GM18868 (cell line): ENCODE measurements around the gene TDRD7.

Experiments
- ATAC-seq: cut with Tn5 transposase; IDR thresholded peaks from one replicate; pipeline ENCODE4 v1.9.1; 2021; ENCODE audit warnings: mild to moderate bottlenecking, moderate library complexity; ENCODE audit not compliant: unreplicated experiment

TDRD7 gene

DNA sequence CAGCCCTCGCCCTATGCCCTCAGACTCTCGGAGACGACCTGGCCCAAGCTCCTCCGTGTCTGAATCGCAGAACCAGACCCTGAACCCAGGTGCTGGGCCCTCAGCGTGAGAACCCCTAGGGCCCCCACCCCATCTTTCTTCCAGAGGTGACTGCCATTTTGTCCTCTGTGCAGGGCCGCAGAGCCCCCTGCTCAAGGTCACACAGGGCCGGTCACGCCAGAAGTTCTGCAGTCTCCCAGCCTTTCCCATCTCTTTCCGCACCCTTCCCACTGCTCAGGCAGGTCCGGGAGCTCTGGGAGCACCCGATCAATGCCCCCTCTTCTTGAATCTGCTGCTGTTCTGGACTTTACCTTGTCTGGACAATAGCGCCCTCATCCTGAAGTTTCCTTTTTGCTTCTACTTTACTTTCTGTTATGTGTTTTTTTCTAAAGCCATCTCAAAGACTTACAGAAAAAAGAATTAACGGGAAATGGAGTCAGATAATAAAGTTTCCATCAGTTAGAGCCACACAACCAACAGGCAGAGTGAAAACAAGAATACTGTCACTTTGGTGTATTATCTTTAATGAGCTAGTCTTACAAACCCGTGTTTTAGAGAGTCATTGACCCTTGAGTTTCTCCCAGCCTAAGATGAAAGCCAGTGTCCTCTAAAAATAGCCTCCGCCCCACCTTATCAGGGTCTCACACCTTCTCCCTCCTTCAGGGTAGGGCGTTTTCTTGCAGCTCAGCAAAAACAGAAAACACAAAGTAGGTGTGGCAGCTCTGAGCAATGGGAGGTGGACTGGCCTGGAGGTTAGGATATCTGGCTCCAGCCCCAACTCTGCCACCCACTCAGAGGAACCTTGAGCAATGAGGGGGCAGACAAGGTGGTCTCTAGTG is 91.3 kb downstream of the TDRD7 start:
- no peak for ATAC-seq

DNA sequence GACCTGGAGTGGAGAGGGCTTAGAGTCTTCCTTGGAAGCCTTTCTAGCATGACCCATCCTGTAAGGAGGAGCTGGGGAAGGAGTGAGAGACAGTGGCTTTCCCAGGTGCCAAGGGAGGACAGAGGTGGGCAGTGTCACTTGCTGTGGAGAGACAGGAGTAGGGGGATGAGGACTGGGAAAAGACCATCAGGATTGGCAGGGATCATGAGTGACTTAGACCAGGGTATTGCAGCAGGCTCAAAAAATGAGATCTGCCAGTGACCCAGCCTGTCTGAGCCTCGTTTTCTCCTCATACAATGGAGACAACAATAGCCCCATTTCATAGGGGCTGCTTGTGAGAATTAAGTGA is 91.9 kb downstream of the TDRD7 start:
- ATAC-seq: no peak

DNA sequence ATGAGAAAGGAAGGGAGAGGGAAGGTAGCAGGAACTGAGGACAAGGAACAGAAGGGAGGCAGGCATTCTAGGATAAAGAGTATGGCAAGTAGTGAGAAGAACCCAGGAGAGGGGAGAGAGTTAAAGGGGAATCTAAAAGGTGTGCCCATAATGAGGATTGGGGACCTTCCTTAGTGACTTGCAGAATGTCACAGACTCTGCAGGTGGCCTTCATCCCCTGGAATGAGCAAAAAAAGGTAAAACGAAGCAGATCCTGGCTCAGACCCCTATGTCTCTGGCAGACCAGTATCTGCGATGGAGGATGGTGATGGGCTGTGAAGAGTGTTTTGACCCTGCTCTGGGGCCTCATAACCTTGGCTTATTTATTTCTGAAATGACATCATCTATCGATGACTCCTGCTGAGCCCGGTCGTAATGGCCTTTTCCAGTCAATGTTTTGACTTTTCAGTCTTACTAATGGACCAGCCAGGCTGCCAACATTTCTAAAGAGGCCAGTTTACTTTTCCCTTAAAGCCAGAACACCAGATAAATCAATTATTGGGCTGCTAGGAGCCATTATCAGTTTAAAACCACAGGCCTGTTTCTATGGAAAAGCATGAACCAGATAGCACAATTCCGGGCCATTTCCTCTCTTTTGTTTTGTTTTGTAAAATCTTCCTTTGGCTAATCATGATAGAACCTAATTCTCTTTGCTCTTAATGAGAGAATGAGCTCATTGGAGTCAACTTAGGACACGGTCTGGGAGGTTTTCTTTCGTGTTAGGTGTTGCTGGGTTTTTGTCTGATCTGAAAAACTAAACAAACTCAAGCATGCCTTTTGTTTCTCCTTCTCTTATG is 92.7 kb downstream of the TDRD7 start:
- ATAC-seq: no peak

DNA sequence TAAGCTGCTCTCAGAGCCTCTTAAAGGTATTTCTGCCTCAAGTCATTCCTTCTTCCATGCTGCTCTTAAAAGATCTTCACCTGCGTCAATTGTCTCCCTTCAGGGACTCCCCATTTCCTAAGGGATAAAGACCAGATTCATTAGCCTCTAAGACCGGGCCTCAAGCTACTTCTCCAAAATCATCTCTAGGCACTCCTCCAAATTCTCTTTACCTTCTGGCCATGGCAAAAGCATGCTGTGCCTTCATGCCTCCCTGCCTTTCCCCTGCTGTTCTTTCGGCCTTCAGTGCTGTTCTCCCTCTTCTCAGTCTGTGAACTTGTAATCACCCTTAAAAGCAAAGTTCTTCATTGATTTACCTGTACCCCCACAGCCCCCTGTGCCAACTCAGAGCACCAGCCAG is 93.9 kb downstream of the TDRD7 start:
- no peak for ATAC-seq

DNA sequence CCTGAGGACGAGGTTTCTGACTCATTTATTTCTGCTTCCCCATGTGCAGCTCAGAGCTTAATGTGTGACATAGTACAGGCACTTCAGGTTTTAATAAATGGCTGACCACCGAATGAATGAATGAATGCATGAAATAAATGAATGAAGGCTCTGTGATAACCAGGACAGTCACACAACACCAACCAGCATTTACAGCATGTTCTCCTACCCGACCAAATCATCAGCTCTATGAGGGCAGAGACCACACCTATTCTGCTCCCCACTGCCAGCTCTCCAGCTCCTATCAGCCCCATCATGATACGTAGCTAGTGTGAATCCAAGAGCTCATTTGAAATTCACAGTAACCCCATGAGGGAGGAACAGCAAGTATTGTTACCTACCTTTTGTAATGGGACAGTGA is 94.4 kb downstream of the TDRD7 start:
- ATAC-seq: no peak

DNA sequence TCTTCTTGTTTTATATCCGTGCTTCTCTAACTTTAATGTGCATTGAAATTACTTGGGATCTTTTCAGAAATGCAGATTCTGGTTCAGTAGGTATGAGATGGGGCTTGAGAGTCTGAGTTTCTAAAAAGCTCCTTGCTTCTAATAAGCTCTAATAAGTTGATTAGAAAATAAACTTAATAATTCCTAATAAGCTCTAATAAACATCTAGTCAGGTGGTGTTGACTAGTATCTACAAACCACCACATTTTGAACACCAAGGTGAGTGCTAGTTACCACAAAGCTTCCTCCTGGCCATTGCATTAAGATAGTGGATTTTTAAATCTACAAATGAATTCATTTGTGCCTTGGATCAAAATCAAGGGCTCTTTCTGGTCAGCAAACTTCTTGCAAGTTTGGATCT is 94.9 kb downstream of the TDRD7 start:
- ATAC-seq: no peak

DNA sequence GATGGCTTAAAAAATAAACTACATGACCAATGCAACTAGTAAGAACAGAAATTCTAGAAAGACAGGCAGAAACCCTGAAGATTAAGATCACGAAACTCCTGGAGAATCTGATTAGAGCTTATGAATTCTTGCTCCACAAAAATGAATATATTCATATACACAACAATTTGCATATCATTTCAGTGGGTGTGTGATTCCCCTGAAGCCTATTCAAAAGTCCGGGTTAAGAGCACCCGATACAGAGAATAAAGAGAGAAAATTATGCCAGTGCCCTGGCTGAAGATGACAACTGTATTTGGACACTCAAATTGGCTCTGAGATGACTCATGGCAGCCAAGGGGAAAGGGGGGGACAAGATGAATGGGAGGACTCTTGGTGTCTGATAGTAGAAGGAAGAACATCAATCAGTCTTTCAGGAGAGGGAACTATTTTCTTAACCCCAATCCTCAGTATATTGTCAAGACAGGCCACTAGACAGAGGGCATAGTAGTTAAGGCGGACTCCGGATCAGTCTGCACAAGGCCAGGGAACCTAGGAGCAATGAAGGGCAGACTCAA is 95.6 kb downstream of the TDRD7 start:
- no peak for ATAC-seq

DNA sequence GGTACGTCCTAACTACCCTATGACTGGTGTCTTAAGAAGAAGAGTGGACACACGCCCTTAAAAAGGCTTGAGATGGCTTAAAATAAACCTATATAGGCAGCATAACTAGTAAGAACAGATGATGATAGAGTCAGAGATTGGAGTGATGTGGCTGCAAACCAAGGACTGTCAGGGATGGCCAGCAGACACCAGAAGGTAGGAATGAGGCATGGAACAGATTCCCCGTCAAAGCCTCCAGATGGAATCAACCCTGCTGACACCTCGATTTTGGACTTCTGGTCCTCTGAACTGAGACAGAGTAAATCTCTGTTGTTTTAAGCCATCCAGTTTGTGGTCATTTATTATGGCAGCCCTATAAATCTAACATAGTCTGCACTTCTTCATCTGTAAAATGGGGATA is 97.0 kb downstream of the TDRD7 start:
- ATAC-seq: no peak

DNA sequence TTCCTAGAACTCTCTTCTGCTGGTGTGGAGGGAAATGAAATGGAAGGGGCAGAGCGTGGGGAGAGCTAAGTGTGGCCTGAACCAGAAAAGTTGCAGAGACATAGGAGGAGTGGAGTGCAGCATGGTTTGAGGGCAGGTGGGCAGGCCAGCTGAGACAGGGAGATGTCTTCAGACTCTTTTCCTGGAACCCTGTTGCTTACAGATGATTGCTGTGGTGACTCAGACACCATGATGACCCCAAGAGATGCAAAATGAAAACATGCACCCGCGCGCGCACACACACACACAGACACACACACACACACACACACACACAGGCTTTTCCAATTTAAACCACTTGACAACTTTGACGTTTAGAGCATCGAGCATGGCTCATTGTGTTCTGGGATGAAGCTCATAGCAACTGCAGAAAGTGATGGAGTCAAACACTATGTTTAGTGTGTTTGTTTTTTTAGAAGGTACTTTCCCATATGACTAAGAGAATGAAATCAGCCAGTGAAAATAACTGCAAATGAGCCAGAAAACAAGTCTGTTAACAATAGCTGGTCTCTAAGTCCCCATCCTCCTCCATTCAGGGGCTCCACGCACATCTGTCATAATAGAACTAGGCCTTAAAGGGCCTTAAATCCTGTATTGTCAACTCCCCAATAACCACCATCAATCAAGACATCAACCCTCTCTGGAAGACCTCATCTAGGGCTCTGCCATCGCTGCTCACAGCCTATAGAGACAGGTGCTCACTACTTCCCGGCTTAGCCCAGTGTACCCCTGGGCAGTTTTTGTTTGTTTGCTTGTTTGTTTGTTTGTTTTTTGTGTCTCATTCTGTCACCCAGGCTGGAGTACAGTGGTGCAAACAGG is 99.1 kb downstream of the TDRD7 start:
- peak; percentile 85 for ATAC-seq

DNA sequence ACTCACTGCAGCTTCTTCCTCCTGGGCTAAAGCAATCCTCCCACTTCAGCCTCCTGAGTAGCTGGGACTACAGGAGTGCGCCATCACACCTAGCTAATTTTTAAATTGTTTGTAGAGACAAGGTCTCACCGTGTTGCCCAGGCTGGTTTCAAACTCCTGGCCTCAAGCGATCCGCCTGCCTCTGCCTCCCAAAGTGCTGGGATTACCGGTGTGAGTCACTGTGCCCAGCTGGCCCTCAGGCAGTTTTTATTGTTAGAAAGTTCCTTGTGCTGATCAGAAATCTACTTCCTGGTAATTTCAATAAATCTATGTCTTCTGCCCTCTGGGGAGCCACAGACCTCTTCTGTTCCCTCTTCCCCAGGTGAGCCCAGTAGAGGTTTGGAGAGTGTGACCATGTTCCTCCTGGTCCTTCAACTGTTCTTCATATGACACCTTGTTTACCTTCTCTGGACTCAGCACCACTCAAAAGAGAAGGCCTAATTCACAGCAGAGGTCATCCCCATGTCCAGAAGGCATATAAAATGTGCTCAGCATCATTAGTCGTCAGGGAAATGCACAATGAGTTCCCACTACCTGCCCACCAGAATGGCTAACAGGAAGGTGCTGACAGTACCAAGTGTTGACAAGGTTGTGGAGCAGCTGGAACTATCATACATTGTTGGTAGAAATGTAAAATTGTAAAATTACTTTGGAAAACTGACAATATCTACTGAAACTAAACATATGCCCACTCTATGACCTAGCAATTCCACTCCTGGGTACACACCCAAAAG is 99.9 kb downstream of the TDRD7 start:
- ATAC-seq: no peak

DNA sequence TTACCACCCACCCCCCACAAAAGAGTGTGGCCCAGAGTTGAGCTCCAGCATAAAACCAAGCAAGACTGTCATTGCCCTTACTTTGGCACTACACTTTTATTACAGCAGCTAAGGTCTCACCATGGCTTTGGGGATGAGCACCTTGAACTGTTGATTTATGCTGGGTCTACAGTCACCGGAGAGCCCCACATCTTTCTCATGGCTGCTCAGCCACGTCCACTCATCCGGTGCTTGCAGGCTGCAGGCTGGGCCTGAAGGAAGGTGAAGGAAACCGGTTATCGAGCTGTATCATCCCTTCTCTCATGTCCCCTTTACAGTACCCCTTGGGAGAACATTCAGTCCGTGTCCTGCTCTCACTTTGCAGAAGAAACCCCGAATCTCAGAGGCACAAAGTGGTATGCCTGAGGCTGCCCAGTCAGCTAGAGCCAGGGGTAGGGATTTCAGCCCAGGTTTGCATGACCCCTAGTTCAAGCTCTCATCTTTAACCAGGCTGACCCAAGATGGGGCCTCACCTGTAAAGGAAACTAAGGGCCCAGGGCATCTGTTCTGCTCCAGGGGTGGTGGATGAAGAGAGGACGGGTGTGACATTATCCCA is 101.2 kb downstream of the TDRD7 start:
- ATAC-seq: no peak

DNA sequence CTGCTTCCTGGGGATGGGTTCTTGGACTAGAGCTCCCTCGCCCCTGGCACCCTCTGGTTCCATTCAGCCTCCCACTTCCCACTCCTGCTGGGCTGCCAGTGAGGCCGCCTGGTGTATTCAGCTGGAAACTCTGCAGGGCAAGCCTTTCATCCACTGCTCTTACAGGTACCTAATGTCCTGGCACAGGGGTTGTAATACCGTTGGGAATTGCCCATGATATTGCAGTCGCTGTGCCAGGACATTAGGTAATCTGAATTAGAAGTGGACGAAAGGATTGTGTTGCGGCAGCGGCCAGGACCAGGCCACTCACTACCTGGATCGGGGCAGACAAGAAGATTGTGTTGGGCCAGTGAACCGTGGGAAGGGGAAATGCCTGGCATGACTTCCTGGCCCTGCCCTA is 102.6 kb downstream of the TDRD7 start:
- ATAC-seq: no peak

DNA sequence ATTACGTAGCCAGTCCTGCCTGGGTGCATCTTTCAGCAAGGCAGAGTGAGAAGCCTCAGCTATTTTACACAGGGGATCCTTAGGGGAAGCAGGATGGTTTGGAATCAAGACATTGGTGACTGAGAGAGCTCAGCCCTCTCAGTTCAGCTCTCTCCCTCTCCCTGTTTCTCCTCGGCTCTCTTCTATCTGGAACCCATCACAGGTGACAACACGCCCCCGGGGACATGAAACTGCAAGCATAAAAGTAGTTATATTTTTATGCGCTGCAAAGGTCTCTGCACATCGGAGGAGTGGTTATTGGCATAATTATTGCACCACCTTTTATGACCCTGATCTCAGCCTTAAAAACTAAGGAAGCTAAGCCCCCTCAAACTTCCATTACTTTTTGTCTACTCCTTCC is 103.8 kb downstream of the TDRD7 start:
- no peak for ATAC-seq

DNA sequence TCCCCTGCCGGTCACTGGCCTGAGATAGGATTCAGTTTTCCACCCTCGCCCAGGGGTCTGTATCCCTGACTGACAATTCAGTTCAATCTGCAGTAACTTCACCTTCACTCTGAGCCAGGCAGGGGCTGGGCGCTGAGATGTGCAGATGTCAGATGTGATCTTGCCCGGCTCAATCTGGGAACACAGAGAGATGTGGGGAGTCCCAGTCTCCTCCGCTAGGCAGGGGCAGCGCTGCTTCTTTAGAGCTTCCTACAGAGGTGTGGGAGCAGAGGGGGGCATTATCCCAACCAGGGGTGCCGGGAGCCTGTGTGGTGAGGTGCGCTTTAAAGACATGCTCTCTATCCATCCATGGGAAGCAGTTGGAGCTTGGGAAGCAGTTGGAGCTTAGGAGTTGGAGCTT is 104.2 kb downstream of the TDRD7 start:
- no peak for ATAC-seq

DNA sequence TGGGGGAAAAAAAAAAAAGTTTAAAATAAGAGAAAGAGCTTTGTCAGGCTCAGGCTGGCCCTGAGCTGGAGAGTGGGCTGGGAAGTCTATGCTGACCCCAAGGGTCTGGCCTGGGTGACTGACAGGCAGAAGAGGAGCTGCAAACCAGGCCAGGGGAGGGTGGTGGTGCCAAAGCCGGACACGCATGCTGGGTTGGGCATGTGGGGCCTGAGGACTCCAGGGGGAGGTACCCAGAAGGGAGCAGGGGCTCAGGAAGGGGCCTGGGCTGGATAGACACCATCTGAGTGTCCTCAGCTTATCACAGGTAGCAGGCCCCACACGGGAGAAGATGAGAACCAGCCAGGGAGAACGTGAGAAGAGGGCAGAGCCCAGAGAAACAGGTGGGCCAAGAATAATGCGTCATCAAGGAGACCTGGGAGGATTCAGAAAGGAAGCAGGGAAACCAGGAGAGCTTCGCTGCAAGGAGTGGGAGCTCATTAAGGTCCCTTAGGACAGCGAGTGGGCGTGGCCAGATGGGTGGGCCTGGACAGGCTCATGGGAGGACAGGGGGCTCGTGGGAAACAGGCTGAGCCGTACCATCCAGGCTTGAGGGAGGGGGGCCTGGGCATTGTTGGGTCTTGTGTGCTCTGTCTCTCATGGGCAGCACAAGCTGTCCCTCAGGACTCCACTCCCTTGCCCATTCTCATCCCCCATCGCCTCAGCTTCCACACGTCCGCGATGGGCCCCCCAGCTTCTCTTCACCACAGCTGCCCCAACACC is 105.6 kb downstream of the TDRD7 start:
- ATAC-seq: no peak

DNA sequence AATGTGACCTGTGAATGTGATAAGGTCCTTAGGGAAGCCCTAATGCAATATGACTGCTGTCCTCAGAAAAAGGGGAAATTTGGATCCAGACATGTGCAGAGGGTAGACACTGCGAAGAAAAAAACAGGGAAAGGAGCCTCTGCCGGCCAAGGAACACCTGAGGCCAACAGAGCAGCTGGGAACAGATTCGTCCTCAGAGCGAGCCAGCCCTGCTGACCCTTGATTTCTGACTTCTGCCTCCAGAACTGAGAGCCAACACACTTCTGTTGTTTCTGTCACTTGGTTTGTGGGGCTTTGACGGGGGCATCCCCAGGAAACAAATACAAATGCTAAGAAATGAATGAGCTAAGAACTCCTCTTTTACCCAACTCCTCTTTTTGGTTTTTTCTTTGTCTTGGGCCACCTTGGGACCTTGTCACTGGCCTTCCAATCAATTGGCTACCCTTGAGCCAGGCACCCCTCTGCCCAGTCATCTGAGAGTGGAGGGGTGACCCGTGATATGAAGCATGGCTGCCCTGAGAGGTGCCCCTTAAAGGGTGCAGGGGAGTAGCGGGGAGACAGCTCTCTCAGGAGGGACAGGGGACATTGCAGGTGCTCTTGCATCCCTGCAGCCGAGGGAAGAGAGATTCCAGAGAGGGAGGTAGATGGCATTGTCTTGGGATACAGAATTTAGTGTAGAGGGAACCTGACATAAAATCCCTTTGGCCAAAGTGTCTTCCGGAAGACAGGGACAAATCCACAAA is 106.4 kb downstream of the TDRD7 start:
- no peak for ATAC-seq

DNA sequence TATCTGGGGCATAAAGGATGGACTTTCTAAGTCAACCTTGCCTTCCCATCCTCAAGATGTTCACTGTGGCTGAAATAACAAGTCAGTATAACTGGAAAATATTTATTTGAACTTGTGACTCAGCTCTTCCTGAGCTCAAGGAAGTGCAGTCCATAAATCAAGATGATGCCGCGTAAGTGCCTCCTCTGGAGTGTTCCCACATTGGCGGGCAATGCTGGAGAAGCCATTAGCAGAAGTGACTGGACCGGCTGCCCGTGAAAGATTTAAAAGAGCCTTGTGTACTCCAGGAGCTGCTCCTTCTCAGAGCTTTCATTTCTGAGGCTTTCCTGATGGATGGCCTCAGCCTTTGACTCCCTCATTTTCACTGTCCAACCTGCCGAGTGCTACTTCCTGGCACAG is 107.0 kb downstream of the TDRD7 start:
- ATAC-seq: no peak

DNA sequence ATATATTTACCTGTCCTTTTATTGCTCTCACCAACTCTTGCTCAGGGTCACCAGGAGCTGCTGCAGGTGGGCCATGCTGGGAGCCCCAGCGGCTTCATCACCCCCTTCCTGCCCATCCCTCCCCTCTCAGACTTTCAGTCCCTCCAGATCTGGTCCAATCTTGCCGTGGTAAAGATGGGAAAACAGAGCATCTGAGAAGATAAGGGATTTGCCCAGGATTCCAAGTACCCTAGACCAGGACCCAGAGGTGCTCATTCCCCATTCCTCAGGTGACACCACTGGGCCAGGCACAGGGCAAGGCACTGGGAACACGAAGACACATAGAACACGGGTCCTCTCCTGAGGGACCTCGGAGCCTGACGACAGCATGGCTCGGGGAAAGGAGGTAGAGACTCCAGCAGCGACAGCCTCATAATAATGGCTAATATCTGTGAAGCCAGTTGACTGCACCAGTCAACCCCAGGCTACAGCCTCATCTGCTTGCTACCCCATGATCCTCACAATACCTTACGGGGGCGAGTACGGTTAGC is 107.6 kb downstream of the TDRD7 start:
- no peak for ATAC-seq
